Ecto neural progenitor cell (in vitro differentiated cells): ENCODE data around the gene COL27A1.
A peak's percentile ranks its signal among the peaks of the same experiment; 100 is the strongest.

Experiments
- DNase-seq: peaks from one replicate; pipeline ENCODE4 v3.0.0-alpha.2; 2018; ENCODE audit warnings: low spot score

The COL27A1 gene

DNA sequence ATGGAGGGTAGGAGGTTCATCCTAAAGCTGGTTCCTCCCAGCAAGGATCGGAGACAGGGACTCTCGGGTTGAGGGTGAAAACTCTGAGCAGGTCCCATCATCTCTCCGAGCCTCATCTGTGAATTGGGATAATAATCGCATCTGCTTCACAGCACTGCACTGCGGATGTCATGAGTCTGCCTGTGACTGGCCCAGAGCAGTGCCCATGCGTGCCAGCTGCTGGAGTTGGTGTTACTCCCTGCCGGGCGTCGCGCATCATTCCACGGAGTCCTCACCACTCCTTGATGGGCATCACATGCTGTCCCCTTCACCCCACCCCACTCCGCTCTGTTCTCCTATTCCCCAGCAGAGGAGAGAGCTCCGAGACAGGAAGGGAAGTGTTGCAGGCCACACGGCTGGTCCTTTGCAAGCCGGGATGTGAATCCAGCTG, 132.4 kb downstream of the COL27A1 start:
- no peak for DNase-seq

DNA sequence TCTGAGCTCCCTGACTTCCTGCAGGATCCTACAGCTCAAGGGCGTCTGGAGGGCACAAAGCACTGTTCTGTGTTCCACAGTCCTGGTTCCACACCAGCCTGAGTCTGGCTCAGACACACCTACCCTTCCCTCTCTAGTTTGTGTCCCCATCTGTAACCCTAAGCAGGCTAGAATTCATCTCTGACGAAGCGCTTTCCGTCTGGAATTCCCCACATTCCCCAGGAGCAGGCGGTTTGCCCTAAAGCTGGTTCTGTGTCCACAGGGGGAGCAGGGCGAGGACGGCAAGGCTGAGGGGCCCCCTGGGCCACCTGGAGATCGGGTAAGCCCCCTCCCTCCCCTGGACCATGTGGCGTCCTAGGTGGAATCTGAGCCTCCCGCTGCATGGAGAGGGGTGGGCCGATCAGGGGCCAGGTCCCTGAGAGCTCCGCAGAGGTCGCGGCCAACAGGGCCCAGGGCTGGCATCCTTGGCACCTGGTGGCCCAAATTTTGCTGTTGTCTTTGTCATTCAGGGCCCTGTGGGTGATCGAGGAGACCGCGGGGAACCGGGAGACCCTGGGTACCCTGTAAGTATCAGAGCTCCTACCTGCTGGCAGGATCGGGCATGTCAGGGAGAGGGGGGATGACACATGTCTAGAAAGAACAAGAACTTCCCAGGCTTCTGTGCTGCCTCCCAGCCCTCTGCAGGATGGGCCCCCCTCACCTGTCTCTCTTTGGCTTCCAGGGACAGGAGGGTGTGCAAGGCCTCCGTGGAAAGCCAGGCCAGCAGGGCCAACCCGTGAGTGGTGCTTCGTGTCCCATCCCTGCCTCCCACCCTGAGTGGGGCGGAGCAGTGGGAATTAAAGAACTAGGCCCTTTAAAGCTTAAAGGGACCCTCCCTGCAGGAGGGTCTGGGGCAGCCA, 133.1 kb downstream of the COL27A1 start:
- peak; percentile 59 for DNase-seq

GRCh38 chr9:114289106-114289505, 133.8 kb downstream of the COL27A1 start:
- DNase-seq, result peak; percentile 40

DNA sequence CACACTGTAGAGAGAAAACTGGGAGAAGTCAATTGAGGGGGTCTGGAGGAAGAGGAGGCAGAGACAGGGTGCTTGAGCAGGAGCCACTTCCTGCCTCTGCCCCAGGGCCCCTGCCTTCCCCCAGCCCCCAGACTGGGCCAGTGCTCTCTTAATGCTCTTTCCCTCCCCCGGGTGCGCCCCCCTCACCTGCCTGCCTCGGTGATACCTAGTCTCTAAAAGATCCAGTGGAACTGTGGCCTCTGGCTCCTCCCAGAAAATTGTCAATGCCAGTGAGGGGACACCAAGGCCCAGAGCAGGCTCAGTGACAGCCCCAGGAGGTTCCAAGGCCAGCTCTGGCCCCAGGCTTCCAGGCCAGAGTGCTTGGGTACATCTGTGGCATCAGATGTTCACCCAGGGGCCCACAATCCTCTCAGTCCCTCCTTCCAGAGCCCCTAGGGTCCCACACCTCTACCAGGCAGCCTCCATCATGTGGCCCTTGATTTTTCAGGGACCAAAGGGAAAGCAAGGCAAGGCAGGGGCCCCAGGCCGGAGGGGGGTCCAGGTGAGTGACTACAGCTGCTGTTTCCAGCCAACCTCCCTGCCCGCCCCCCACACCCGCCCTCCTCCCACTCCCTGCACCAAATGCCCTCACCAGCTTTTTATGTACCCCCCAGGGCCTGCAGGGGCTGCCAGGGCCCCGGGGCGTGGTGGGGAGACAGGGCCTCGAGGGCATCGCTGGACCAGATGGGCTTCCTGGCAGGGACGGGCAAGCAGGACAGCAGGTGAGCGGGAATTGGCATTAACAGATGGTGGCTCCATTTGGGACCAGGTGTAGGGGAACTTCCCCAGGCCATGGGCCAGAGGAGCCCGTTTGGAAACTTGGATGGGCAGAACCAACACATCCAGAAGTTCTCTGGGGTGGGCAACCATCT, 134.5 kb downstream of the COL27A1 start:
- DNase-seq, result peak; percentile 41

DNA sequence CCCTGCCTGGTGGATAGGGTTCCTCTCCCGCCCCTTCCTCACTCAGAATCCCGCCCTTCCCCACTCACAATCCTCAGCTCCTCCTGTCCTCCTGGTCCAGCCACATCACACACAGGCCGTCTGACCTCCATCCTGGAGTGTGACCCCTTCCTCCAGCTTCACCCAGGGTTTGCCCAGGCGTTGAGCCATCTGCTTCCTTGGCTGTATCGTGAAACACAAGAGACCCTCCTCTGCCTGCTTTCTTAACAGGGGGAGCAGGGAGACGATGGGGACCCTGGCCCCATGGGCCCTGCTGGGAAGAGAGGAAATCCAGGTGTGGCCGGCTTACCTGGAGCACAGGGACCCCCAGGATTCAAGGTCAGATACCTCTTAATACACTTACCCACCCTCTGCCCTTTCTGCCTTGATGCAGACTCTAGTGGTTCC, 135.2 kb downstream of the COL27A1 start:
- DNase-seq, result no peak

GRCh38 chr9:114291064-114291474, 135.7 kb downstream of the COL27A1 start:
- DNase-seq, result peak; percentile 87

- peak; percentile 33 for DNase-seq
These were observed 136.7 kb downstream of the COL27A1 start for GRCh38 chr9:114291886-114292590.

DNA sequence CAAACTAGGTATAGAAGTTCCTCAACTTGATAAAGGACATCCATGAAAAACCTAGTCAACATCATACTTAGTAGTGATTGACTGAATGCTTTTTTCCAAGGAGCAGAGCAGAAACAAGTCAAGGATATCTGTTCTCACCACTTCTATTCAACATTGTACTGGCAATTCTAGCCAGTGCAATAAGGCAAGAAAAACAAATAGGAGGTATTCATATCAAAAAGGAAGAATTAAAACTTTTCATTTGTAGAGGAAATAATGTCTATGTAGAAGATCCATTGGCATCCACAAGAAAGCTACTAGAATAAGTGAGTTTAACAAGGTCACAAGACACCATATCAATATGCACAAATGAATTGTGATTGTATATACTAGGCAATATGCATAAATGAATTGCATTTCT, 139.3 kb downstream of the COL27A1 start:
- DNase-seq, result no peak

- no peak for DNase-seq
These were observed 141.0 kb downstream of the COL27A1 start for GRCh38 chr9:114296338-114296737.

- DNase-seq, result peak; percentile 32
These were observed 144.2 kb downstream of the COL27A1 start for GRCh38 chr9:114299286-114300152.

DNA sequence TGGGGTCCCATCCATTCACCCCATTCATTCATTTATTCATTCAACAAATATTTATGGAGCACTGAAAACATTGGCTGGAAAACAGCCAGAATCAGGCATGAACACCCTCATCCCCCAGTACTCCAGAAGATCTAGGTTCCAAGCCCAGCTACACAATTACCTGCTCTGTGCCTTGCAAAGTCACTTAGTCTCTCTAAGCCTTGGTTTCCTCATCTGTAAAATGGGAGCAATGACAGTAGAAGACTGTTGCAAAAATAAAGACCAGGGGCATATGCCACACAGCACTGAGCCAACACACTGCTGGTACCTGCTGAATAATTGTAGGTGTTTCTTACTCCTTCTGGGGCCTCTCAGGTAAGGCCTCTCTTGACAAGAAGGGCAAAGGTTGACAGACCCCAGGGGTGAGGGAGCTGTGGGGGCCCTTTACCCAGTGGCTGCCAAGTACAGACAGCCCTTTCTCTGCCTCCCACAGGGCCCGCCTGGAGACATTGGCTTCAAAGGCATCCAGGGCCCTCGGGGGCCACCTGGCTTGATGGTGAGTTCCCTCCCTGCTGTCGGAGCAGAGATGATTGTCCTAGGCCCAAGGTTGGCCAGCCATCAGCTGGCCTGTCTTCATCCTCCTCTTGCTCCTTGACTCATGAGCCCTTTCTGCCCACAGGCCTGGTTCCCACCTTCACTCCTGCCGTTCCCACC, 145.0 kb downstream of the COL27A1 start:
- DNase-seq, result peak; percentile 22

GRCh38 chr9:114300846-114301797, 145.8 kb downstream of the COL27A1 start:
- DNase-seq, result peak; percentile 38

- DNase-seq, result peak; percentile 29
These were observed 146.6 kb downstream of the COL27A1 start for GRCh38 chr9:114301798-114302565.

DNA sequence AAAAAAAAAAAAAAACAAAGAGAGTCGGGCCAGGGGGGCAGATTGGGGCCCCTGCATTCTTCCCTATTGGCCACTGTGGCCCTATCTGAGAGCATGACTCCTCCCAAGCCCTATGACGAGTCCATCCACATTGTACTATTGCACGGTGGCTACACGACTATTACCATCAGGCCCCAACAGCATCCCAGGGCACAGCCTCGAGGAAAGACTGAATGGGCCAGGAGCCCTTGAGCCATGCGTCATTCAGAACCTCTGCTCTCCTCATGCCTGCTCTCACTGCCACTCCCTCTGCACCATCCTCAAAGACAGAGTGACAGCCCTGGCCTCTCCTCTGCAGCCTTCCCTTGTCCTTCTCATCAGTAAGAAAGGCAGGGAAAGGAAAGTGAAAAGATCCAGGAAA, 147.4 kb downstream of the COL27A1 start:
- peak; percentile 9 for DNase-seq

GRCh38 chr9:114303571-114303970, 148.2 kb downstream of the COL27A1 start:
- DNase-seq, result peak; percentile 14

DNA sequence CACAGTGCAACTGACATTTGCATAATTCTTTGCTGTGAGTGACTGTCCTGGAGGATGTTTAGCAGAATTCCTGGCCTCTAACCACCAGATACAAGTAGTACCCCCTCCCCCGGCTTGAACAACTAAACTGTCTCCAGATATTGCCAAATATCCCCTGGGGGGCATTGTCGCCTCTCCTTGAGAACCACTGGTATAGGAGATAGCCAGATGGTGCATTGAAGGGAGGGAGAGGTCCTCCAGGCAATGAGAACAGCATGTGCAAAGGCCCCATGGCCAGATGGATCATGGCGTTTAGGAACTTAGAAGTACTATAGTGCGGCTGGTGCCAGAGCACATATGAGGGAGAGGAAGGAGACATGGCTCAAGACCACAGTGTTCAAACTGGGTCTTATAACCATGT, 148.6 kb downstream of the COL27A1 start:
- DNase-seq, result peak; percentile 31

- DNase-seq, result peak; percentile 39
These were observed 149.3 kb downstream of the COL27A1 start for GRCh38 chr9:114304416-114305188.

DNA sequence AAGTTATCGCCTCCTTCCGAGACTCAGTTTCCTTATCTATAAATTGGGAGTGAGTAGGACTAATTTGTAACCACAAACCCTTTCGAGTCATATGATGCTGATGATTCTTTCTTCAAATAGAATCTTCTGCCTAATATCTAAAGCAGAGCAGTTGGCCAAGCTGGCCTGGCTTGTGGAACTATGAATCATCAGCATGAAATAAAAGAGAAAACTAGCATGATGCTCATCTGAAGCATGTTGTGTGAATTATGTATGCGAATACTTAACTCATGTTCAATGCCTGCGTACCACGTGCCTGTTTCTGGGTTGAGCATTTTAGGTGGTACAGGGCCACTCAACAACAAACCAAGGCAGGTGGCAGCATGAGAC, 152.5 kb downstream of the COL27A1 start:
- DNase-seq, result peak; percentile 1
